K562 (cell line): ENCODE data around the gene GEMIN7. TPM values are rescaled to one million over a fixed set of nuclear protein-coding genes. Genes with fewer than 3 reads are reported as not detected.

ENCODE experiments used
- ARID3B ChIP-seq: fragments of 250-450 bp; sonication (Bioruptor Pico); IDR thresholded peaks from 2 replicates; pipeline ENCODE4 v1.4.0; 2020; ENCODE audit warnings: borderline replicate concordance
- BRCA1 ChIP-seq, 2 experiments: fragments of 450-650 bp in 1 of 2; sonication (generic) in 1 of 2; formaldehyde crosslinking in 1 of 2; IDR thresholded peaks; 2 replicates each; pipeline versions ENCODE4 v1.5.0 to v1.6.1; 2017 to 2020; ENCODE audit warnings: mild to moderate bottlenecking in 1 of 2, missing genetic modification reagents in 1 of 2
- IRF2 ChIP-seq: sonication (generic); formaldehyde crosslinking; IDR thresholded peaks from 2 replicates; pipeline ENCODE4 v1.8.1; 2022; ENCODE audit warnings: mild to moderate bottlenecking, missing genetic modification reagents
- MYNN ChIP-seq, 2 experiments: sonication (generic); formaldehyde crosslinking in 1 of 2; IDR thresholded peaks; 2 replicates each; pipeline versions ENCODE4 v1.5.0 to v1.6.1; 2016 to 2020; ENCODE audit warnings: antibody characterized with exemption in 1 of 2, missing genetic modification reagents in 1 of 2
- PHTF2 ChIP-seq: fragments of 250-450 bp; sonication (Bioruptor Pico); IDR thresholded peaks from 2 replicates; pipeline ENCODE4 v1.5.0; 2021; ENCODE audit warnings: mild to moderate bottlenecking
- REST ChIP-seq, 2 experiments: fragments of 450-650 bp; formaldehyde crosslinking in 1 of 2; IDR thresholded peaks; 2 replicates each; pipeline versions ENCODE4 v1.4.0 to v1.6.1; 2014 to 2020; ENCODE audit warnings: mild to moderate bottlenecking in 2 of 2, borderline replicate concordance in 1 of 2, low read depth in 1 of 2
- ZBED1 ChIP-seq: IDR thresholded peaks from 2 replicates; pipeline ENCODE4 v1.6.1; 2014
- ZNF347 ChIP-seq: fragments of 450-650 bp; formaldehyde crosslinking; IDR thresholded peaks from 2 replicates; pipeline ENCODE4 v1.4.0; 2020; ENCODE audit warnings: low read depth, mild to moderate bottlenecking, moderate library complexity
- ZZZ3 ChIP-seq: fragments of 450-650 bp; IDR thresholded peaks from 2 replicates; pipeline ENCODE4 v1.6.1; 2016; ENCODE audit warnings: antibody characterized with exemption, mild to moderate bottlenecking, moderate library complexity
- polyA plus RNA-seq, 8 experiments: library from polyadenylated mRNA; depleted of rRNA in 4 of 8; stranded (reverse) in 5 of 8; unstranded in 3 of 8; fragments of >200 nt; fragmentation: Nextera tagmentation in 2 of 8; fragmentation: Illumina TruSeq in 1 of 8; extraction: Ambion mirVana in 2 of 8; extraction: Trizol in 1 of 8; gene quantifications; 2 replicates each; pipeline versions ENCODE4 v1.2.1 to v1.2.3, GENCODE V29; 2011 to 2014; ENCODE audit warnings: inconsistent platforms in 1 of 8, missing spikeins in 1 of 8
- total RNA-seq, 7 experiments: library from RNA; depleted of rRNA in 6 of 7; stranded (reverse); fragments of >200 nt in 6 of 7; fragmentation: Illumina TruSeq in 2 of 7; extraction: Trizol in 2 of 7; gene quantifications; 2 replicates each; pipeline versions ENCODE4 v1.2.1 to v1.2.3, GENCODE V29; 2011 to 2021; ENCODE audit warnings: low replicate concordance in 1 of 7
- TF ChIP-seq, protein P1 (sequence below): fragments of 250-450 bp; sonication (Bioruptor Pico); IDR thresholded peaks from 2 replicates; pipeline ENCODE4 v1.5.0; 2020; ENCODE audit warnings: mild to moderate bottlenecking, borderline replicate concordance
- TF ChIP-seq, protein P2 (sequence below): IDR thresholded peaks from 2 replicates; pipeline ENCODE4 v1.6.1; 2016; ENCODE audit warnings: missing genetic modification characterization, missing compliant biosample characterization

Gene GEMIN7
- total and polyA plus RNA-seq, 9 of the 15 experiments (the other 6 are each of a cell fraction or from before 2014, with no cell fraction given) = 23.1 to 124 (median 54.9) TPM

DNA sequence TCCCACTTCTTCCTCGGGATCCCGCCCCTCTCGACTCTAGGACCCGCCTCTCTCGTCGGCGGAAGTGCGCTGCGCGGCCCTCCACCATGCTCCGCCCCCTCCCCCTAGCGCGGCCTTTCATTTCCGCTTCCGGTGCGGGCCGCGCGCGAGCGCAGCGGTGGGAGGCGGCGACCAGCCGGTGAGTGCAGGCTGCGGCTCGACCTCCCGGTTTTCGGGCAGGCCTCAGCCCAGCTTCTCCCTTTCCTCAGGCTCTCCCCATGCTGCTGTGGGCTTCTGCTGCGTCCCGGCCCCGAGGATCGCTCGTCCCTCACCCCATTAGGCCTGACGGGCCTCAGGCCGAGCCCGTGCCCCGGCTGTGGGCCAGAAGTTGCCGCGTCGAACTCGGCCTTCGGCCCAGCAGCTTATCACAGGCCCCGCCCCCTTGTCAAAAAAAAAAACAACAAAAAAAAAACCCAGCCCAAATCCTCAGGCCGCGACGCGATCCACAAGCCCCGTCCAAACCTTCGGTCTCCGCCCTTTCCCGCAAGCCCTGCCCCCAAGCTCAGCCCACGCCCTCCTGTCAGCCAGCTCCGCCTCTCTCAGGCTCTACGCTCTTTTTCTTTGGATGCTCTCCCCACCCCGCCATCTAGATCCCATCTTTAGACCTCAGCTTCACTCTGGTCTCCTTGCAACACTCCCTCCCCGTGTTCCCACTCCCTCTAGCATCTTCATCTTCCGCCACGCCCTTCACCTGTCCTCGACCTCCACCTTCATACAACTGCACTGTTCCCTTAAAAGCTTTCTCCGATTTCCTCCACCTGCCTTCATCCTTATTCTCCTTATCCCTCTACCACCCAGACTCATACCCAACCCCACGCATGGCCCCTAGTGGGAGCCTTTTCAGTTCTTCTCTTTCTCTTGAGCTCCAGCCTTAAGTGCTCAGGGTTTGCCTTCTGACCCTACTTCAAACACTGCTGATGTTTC, 39.8 kb upstream of the GEMIN7 start, which contains the start of gene CLASRP (continued):
- TF ChIP-seq, protein P1, sequence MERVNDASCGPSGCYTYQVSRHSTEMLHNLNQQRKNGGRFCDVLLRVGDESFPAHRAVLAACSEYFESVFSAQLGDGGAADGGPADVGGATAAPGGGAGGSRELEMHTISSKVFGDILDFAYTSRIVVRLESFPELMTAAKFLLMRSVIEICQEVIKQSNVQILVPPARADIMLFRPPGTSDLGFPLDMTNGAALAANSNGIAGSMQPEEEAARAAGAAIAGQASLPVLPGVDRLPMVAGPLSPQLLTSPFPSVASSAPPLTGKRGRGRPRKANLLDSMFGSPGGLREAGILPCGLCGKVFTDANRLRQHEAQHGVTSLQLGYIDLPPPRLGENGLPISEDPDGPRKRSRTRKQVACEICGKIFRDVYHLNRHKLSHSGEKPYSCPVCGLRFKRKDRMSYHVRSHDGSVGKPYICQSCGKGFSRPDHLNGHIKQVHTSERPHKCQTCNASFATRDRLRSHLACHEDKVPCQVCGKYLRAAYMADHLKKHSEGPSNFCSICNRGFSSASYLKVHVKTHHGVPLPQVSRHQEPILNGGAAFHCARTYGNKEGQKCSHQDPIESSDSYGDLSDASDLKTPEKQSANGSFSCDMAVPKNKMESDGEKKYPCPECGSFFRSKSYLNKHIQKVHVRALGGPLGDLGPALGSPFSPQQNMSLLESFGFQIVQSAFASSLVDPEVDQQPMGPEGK = peak; percentile 27; the same call in 1 of the 2 replicates
- TF ChIP-seq PHTF2 (no peak), ZZZ3 (peak; percentile 71; the same call in 1 of the 2 replicates), ARID3B (CRISPR knock-in tag) (no peak), MYNN (IDR thresholded peaks at IDR 0.05) (no peak), MYNN (CRISPR knock-in tag; IDR thresholded peaks at IDR 0.05) (no peak), ZNF347 (CRISPR knock-in tag) (no peak), IRF2 (CRISPR knock-in tag) (no peak), REST (IDR thresholded peaks at IDR 0.05; ENCODE audit: borderline replicate concordance) (no peak; the same call in 1 of the 2 replicates), REST (CRISPR knock-in tag; IDR thresholded peaks at IDR 0.05; ENCODE audit: low read depth) (peak; percentile 76), ZBED1 (no peak), BRCA1 (IDR thresholded peaks at IDR 0.05) (no peak), BRCA1 (CRISPR knock-in tag; IDR thresholded peaks at IDR 0.05) (no peak)
- TF ChIP-seq, protein P2, sequence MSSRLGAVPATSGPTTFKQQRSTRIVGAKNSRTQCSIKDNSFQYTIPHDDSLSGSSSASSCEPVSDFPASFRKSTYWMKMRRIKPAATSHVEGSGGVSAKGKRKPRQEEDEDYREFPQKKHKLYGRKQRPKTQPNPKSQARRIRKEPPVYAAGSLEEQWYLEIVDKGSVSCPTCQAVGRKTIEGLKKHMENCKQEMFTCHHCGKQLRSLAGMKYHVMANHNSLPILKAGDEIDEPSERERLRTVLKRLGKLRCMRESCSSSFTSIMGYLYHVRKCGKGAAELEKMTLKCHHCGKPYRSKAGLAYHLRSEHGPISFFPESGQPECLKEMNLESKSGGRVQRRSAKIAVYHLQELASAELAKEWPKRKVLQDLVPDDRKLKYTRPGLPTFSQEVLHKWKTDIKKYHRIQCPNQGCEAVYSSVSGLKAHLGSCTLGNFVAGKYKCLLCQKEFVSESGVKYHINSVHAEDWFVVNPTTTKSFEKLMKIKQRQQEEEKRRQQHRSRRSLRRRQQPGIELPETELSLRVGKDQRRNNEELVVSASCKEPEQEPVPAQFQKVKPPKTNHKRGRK = no peak
